Measurements from ENCODE around the gene ATP2A3. TPM values are rescaled to one million over a fixed set of nuclear protein-coding genes. Genes with fewer than 3 reads are reported as not detected.

ATP2A3 gene
- total and polyA plus RNA-seq, 2 donors (not counting 3 experiments of a cell fraction or from before 2014, with no cell fraction given), result 0.37 to 0.55 TPM

- Histone ChIP-seq H3K9me1 (replicated peaks; ENCODE audit: control insufficient read depth, extremely low read depth, insufficient read depth, low read length) (no peaks in the 10 kb centered on the region), H3K9me3 (replicated peaks; ENCODE audit: control insufficient read depth, insufficient read depth, low read length) (no peaks in the 10 kb centered on the region), H3K27me3 (ENCODE audit: control insufficient read depth in 2 of 2, insufficient read depth in 2 of 2, low read length in 2 of 2) (no peaks in the 10 kb centered on the region), H3K9ac (replicated peaks; ENCODE audit: extremely low read depth, insufficient read depth, low read length) (no peak overlapping the region), H3K4me2 (ENCODE audit: insufficient read depth, low read length) (no peak overlapping the region), H3K27ac (ENCODE audit: insufficient read depth, low read depth, low read length) (no peak overlapping the region), H3K79me2 (ENCODE audit: control insufficient read depth, insufficient read depth, low read length) (no peaks in the 10 kb centered on the region), H2AFZ (ENCODE audit: low read depth, low read length) (no peak overlapping the region), H3K36me3 (ENCODE audit: control insufficient read depth in 2 of 2, extremely low read depth in 1 of 2, insufficient read depth in 2 of 2, low read length in 2 of 2) (no peaks in the 10 kb centered on the region), H3K4me3 (replicated peaks in 1 of 3; ENCODE audit: insufficient read depth in 1 of 3, low read depth in 1 of 3, low read length in 3 of 3) (no peak overlapping the region), H3K4me1 (ENCODE audit: control insufficient read depth, extremely low read depth, insufficient read depth, low read length) (peaks cover 15% of the 10 kb centered on the region), H4K20me1 (replicated peaks; ENCODE audit: control insufficient read depth, extremely low read depth, insufficient read depth, low read length) (no peaks in the 10 kb centered on the region)
- CTCF ChIA-PET, result no interaction called here
- dilution Hi-C loops (cut with MboI; ENCODE audit: extremely low pct_ligation_motif_present, low sequenced_read_pairs), result no loop called here
- FAIRE-seq (no peak), DNase-seq (ENCODE audit: low read depth, low spot score) (no peak)
- no TSS peak for BruUV-seq (replicated peaks)
- intact Hi-C loops (cut with micrococcal nuclease), result no loop called here
- TF ChIP-seq POLR2A (IDR thresholded peaks at IDR 0.05; ENCODE audit: low read depth, low read length) (no peak), POLR2AphosphoS5 (IDR thresholded peaks at IDR 0.05; ENCODE audit: insufficient read depth, low read depth, low read length) (no peak), FOS (IDR thresholded peaks at IDR 0.05; ENCODE audit: borderline replicate concordance, insufficient read depth, low read length) (no peak), JUN (IDR thresholded peaks at IDR 0.05; ENCODE audit: borderline replicate concordance, insufficient read depth, insufficient read length, low read depth) (no peak), MAX (IDR thresholded peaks at IDR 0.05; ENCODE audit: insufficient read depth, insufficient read length) (no peak), EZH2 (IDR thresholded peaks at IDR 0.05; ENCODE audit: borderline replicate concordance, low read depth, low read length, severe bottlenecking) (no peak), CTCF (IDR thresholded peaks at IDR 0.05; ENCODE audit: extremely low read depth in 1 of 2, insufficient read depth in 1 of 2, low read depth in 1 of 2, low read length in 2 of 2) (no peak), GATA2 (IDR thresholded peaks at IDR 0.05; ENCODE audit: insufficient read depth, insufficient read length, low read depth, low read length) (no peak), MYC (IDR thresholded peaks at IDR 0.05; ENCODE audit: low read depth, low read length) (no peak)
- POLR2A ChIA-PET, result no interaction called here
These were observed 45.1 kb downstream of the ATP2A3 start for GRCh38 chr17:3919123-3919624.
